ENCODE data around the gene TSC2.

DNA sequence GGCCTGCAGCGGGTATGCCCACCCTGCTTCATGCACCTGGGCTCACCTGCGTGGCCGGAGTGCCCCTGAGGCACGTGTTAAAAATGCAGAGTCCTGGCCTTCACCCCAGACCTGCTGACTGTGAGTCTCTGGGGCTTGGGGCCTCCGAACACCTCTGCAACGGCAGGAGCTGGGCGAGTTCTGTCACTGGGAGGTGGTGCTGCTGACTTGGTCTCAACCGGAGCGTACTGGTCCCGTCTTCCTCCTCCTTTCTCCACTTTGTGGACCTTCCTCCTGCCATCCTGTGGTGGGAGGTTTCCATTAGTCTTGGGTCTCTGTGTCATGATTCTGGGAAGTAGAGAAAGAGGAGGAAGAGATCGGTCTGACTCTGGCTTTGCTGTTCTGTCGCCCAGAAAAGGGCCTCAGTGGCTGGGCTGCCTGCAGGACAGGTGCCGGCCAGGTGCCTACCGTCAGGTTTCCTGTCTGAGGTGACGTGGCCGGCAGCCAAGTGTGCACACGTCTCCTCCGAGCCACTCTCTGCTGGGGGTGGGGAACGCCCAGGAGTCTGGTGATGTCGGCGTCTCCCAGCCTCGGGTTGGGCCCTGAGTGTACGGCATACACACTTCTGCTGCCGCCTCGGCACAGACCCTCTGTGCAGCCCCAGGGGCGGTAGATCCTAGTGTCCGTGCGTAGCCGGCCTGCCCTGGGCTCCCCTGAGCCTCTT lies 6.9 kb downstream of the TSC2 start:
- TF ChIP-seq, protein P1, sequence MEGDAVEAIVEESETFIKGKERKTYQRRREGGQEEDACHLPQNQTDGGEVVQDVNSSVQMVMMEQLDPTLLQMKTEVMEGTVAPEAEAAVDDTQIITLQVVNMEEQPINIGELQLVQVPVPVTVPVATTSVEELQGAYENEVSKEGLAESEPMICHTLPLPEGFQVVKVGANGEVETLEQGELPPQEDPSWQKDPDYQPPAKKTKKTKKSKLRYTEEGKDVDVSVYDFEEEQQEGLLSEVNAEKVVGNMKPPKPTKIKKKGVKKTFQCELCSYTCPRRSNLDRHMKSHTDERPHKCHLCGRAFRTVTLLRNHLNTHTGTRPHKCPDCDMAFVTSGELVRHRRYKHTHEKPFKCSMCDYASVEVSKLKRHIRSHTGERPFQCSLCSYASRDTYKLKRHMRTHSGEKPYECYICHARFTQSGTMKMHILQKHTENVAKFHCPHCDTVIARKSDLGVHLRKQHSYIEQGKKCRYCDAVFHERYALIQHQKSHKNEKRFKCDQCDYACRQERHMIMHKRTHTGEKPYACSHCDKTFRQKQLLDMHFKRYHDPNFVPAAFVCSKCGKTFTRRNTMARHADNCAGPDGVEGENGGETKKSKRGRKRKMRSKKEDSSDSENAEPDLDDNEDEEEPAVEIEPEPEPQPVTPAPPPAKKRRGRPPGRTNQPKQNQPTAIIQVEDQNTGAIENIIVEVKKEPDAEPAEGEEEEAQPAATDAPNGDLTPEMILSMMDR (IDR thresholded peaks at IDR 0.05) = no peak
- TF ChIP-seq RELA (CRISPR knock-in tag; IDR thresholded peaks at IDR 0.05; ENCODE audit: borderline replicate concordance) (no peak), ZNF232 (CRISPR knock-in tag; IDR thresholded peaks at IDR 0.05) (no peak)
- TF ChIP-seq, protein P2, sequence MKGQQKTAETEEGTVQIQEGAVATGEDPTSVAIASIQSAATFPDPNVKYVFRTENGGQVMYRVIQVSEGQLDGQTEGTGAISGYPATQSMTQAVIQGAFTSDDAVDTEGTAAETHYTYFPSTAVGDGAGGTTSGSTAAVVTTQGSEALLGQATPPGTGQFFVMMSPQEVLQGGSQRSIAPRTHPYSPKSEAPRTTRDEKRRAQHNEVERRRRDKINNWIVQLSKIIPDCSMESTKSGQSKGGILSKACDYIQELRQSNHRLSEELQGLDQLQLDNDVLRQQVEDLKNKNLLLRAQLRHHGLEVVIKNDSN (CRISPR knock-in tag; IDR thresholded peaks at IDR 0.05) = no peak
